ENCODE measurements around the gene STRBP. TPM values are rescaled to one million over a fixed set of nuclear protein-coding genes. Genes with fewer than 3 reads are reported as not detected.

The STRBP gene
- total RNA-seq, 1 experiment from 2014 or later, result 74.0 TPM

GRCh38 chr9:123316053-123316718 lies 47.8 kb upstream of the STRBP start:
- H3K4me3 Mint-ChIP-seq, result no peak overlapping the region
- Histone ChIP-seq H3K56ac (ENCODE audit: insufficient read length, low read depth, low read length) (no peak overlapping the region), H3K23me2 (ENCODE audit: insufficient read length, low read depth, low read length, poor library complexity, severe bottlenecking) (no peaks in the 10 kb centered on the region), H3K18ac (ENCODE audit: insufficient read length, low read depth, low read length) (no peak overlapping the region), H3K79me2 (ENCODE audit: insufficient read depth, low read length) (no peaks in the 10 kb centered on the region), H3K27me3 (ENCODE audit: insufficient read depth, low read length) (no peaks in the 10 kb centered on the region), H2BK5ac (ENCODE audit: insufficient read length, low read length) (no peak overlapping the region), H3K27ac (ENCODE audit: insufficient read length, low read depth, low read length) (no peak overlapping the region), H4K91ac (ENCODE audit: insufficient read length, low read depth, low read length) (no peak overlapping the region), H3K79me1 (ENCODE audit: insufficient read depth, low read depth, low read length, poor library complexity, severe bottlenecking) (no peaks in the 10 kb centered on the region), H2BK20ac (ENCODE audit: low read depth, low read length, poor library complexity, severe bottlenecking) (no peak overlapping the region), H2BK120ac (ENCODE audit: low read depth, low read length, poor library complexity, severe bottlenecking) (no peak overlapping the region), H2BK12ac (ENCODE audit: insufficient read length, low read depth, low read length) (no peak overlapping the region), H3T11ph (ENCODE audit: low read length) (no peak overlapping the region), H3K4me1 (ENCODE audit: insufficient read depth, low read length) (no peaks in the 10 kb centered on the region), H3K4me2 (ENCODE audit: insufficient read depth, insufficient read length, low read length) (no peak overlapping the region), H3K23ac (ENCODE audit: insufficient read length, low read depth, low read length) (no peak overlapping the region), H4K5ac (ENCODE audit: insufficient read length, low read depth, low read length) (no peak overlapping the region), H3K4ac (ENCODE audit: low read depth, low read length) (no peak overlapping the region), H3K14ac (ENCODE audit: insufficient read depth, low read length) (no peak overlapping the region), H3K9me3 (ENCODE audit: control insufficient read depth, low read depth, low read length) (no peaks in the 10 kb centered on the region), H3K9ac (ENCODE audit: extremely low read depth, insufficient read length, low read length) (no peak overlapping the region), H4K8ac (replicated peaks; ENCODE audit: insufficient read length, low read depth, low read length) (no peak overlapping the region), H2AFZ (ENCODE audit: low read length) (no peak overlapping the region), H2AK5ac (ENCODE audit: insufficient read length, low read length) (no peak overlapping the region), H2BK15ac (ENCODE audit: low read depth, low read length) (no peak overlapping the region), H4K20me1 (ENCODE audit: control insufficient read depth, insufficient read depth, insufficient read length) (no peaks in the 10 kb centered on the region)
- peaks cover 0 to 2% of the 10 kb centered on the region in 2 experiments; a peak in 1 of 5 replicates for H3K9me3 Mint-ChIP-seq
- WGBS (ENCODE audit: extremely low coverage, insufficient read length, low lambda C conversion rate), result no CpG with 5 or more reads among the region's 7 CpGs
- H3K36me3 Mint-ChIP-seq (ENCODE audit: insufficient read depth in 1 of 3, low read depth in 3 of 3), result no peaks in the 10 kb centered on the region
- no peak overlapping the region; a peak in 1 of 7 replicates for H3K27ac Mint-ChIP-seq
- TF ChIP-seq CTCF (conservative IDR thresholded peaks at IDR 0.05), result no peak
- H3K27me3 Mint-ChIP-seq (ENCODE audit: low read depth), result peaks cover 9% of the 10 kb centered on the region
- peaks cover 7 to 11% of the 10 kb centered on the region in 2 experiments for H3K4me1 Mint-ChIP-seq
- DNase-seq, result no peak
